ENCODE results near the gene CTU1. TPM values are rescaled to one million over a fixed set of nuclear protein-coding genes. Genes with fewer than 3 reads are reported as not detected.

Gene CTU1
- total RNA-seq, 1 experiment from 2014 or later = 9.3 TPM

- ChIA-PET POLR2A (no interaction called here), CTCF (no interaction called here)
- TF ChIP-seq POLR2AphosphoS5 (IDR thresholded peaks at IDR 0.05; ENCODE audit: low read depth, low read length) (no peak), TCF7L2 (IDR thresholded peaks at IDR 0.05; ENCODE audit: low read depth, low read length) (no peak), REST (IDR thresholded peaks at IDR 0.05; ENCODE audit: insufficient read depth in 1 of 2, low read depth in 2 of 2, low read length in 1 of 2) (no peak), CTCF (IDR thresholded peaks at IDR 0.05) (no peak), SIN3A (IDR thresholded peaks at IDR 0.05; ENCODE audit: borderline replicate concordance, insufficient read depth, low read depth, low read length) (no peak)
- in situ Hi-C loops (cut with HindIII; ENCODE audit: low pct_unique_long_range_greater_than_20kb, low sequenced_read_pairs) (no loop called here), intact Hi-C loops (cut with micrococcal nuclease; ENCODE audit: unreplicated experiment) (no loop called here)
- H3K9me3 ChIP-seq (ENCODE audit: control insufficient read depth, insufficient read depth, low read depth, low read length) = 0 out of 2 replicates have a peak, but pooled peaks cover 4% of the 10 kb centered on the region
- ATAC-seq = no peak
- no peak for DNase-seq (ENCODE audit: low read depth, low spot score)
- no peak overlapping the region for H3K27ac ChIP-seq (ENCODE audit: low read length)
- H3K4me1 ChIP-seq (ENCODE audit: control insufficient read depth, insufficient read depth, low read length) = no peaks in the 10 kb centered on the region
- H3K36me3 ChIP-seq (ENCODE audit: control insufficient read depth, insufficient read depth, low read length) = no peaks in the 10 kb centered on the region
- BruUV-seq (replicated peaks) = no TSS peak
- no peak overlapping the region for H3K4me3 ChIP-seq (ENCODE audit: low read depth in 2 of 2, low read length in 2 of 2)
- H3K27me3 ChIP-seq (ENCODE audit: control insufficient read depth, insufficient read depth, low read length) = no peaks in the 10 kb centered on the region
These were observed 31.5 kb downstream of the CTU1 start for GRCh38 chr19:51076631-51077213.

- H3K9me3 ChIP-seq (ENCODE audit: control insufficient read depth, insufficient read depth, low read depth, low read length) = 0 out of 2 replicates have a peak, but pooled peaks cover 4% of the 10 kb centered on the region
- DNase-seq (ENCODE audit: low read depth, low spot score) = no peak
- no peak for ATAC-seq
- CTCF ChIA-PET = no interaction called here
- TF ChIP-seq REST (IDR thresholded peaks at IDR 0.05; ENCODE audit: insufficient read depth in 1 of 2, low read depth in 2 of 2, low read length in 1 of 2) = no peak
- no peak for TF ChIP-seq CTCF (IDR thresholded peaks at IDR 0.05)
- no peak for TF ChIP-seq POLR2AphosphoS5 (IDR thresholded peaks at IDR 0.05; ENCODE audit: low read depth, low read length)
- no peak for TF ChIP-seq SIN3A (IDR thresholded peaks at IDR 0.05; ENCODE audit: borderline replicate concordance, insufficient read depth, low read depth, low read length)
- TF ChIP-seq TCF7L2 (IDR thresholded peaks at IDR 0.05; ENCODE audit: low read depth, low read length) = no peak
- in situ Hi-C loops (cut with HindIII; ENCODE audit: low pct_unique_long_range_greater_than_20kb, low sequenced_read_pairs) (no loop called here), intact Hi-C loops (cut with micrococcal nuclease; ENCODE audit: unreplicated experiment) (no loop called here)
- no peaks in the 10 kb centered on the region for H3K4me1 ChIP-seq (ENCODE audit: control insufficient read depth, insufficient read depth, low read length)
- no peaks in the 10 kb centered on the region for H3K27me3 ChIP-seq (ENCODE audit: control insufficient read depth, insufficient read depth, low read length)
- no peaks in the 10 kb centered on the region for H3K36me3 ChIP-seq (ENCODE audit: control insufficient read depth, insufficient read depth, low read length)
- no peak overlapping the region for H3K4me3 ChIP-seq (ENCODE audit: low read depth in 2 of 2, low read length in 2 of 2)
- POLR2A ChIA-PET = no interaction called here
- no peak overlapping the region for H3K27ac ChIP-seq (ENCODE audit: low read length)
- no TSS peak for BruUV-seq (replicated peaks)
These were observed 32.2 kb downstream of the CTU1 start for GRCh38 chr19:51075998-51076397.

All from Panc1 (cell line).